ENCODE results near the gene UBE2F.
A peak's percentile ranks its signal among the peaks of the same experiment; 100 is the strongest.
"Not testable (repeated sequence)": the region's sequence is repeated elsewhere in the genome, so short reads cannot be mapped to it uniquely, and the experiment has no call there.

The UBE2F gene

DNA sequence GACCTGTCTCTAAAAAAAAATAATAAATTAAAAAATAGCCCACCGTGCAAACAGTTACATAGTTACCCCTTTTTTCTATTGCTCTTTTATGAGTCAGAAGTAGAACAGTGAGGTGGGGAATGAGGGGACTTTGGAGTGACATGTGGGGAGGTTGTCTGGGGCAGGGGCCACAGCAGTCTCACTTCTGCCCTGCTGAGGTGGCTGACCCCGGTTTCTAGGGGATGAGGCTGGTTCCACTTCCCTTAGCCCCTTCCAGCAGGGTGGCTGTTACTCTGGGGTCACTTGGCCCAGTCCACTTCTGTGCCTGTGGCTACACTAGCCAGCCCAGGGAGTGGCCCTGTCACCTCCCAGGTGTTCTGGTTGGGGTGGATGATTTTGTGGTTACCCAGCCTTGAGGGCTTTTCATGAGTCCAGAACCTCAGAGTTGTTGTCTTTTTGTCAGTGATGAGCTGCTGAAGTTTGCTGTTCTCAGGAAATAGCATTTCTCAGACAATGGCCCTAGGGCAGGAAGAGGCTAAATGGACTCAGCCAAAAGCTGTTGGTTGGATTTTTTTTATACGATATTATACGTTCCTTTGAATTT lies 66.0 kb downstream of the UBE2F start:
- Mint-ChIP-seq H3K27me3 (no peaks in the 10 kb centered on the region), H3K27ac (no peak overlapping the region), H3K36me3 (peaks cover 23% of the 10 kb centered on the region), H3K4me1 (no peaks in the 10 kb centered on the region), H3K9me3 (no peaks in the 10 kb centered on the region), H3K4me3 (no peak overlapping the region)

DNA sequence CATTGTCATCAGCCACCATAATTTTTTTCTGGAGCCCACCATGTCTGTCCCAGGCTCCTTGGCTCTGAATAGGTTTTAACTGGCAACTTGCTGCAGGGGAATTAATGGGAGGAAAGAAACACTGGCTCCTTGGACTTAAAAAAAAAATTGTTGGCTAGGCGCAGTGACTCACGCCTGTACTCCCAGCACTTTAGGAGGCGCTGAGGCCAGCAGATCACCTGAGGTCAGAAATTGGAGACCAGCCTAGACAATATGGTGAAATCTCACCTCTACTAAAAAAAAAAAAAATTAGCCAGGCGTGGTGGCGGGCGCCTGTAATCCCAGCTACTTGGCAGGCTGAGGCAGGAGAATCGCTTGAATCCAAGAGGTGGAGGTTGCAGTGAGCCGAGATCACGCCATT lies 67.2 kb downstream of the UBE2F start:
- H3K36me3 Mint-ChIP-seq: peaks cover 22% of the 10 kb centered on the region
- H3K4me3 Mint-ChIP-seq, H3K27ac Mint-ChIP-seq, H3K27me3 Mint-ChIP-seq, H3K9me3 Mint-ChIP-seq, H3K4me1 Mint-ChIP-seq: not testable (repeated sequence)

DNA sequence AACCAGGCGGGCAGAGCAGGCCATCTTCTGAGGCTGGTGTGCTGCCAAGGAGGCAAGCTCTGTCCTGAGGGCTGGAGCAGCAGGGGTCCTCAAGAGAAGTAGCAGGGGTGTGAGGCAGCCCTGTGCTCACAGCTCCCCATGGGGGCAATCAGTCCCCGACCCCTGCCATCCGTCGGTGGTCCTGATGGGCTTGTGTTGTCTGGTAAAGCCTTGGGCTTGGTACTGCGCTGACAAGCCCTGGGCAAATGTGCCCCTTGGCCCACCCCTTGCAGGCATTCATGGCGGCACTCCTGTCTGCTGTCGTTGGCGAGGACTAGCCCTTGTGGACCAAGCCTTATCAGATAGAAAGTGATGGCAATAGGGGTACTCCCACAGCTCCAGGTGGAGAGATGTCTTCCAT lies 71.4 kb downstream of the UBE2F start:
- H3K9me3 Mint-ChIP-seq: no peaks in the 10 kb centered on the region
- no peak overlapping the region for H3K27ac Mint-ChIP-seq
- peaks cover 19% of the 10 kb centered on the region for H3K36me3 Mint-ChIP-seq
- no peak overlapping the region for H3K4me3 Mint-ChIP-seq
- no peaks in the 10 kb centered on the region for H3K27me3 Mint-ChIP-seq
- H3K4me1 Mint-ChIP-seq: no peaks in the 10 kb centered on the region

DNA sequence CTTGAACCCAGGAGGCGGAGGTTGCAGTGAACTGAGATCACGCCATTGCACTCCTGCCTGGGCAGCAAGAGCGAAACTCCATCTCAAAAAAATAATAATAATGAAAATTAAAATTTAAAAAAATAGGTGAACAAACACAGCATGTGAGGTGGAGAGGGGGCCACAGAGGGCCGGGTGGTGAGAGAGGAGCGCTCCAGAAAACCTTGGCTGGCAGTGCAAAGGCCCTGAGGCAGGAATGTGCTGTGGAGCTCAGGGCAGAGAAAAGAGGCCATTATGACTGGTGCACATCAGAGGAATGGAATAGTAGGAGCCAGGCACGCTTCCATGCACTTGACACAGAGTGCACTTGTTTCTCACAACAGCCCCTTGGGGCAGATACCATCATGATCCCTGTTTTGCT lies 72.3 kb downstream of the UBE2F start:
- Mint-ChIP-seq H3K4me1 (no peaks in the 10 kb centered on the region), H3K36me3 (peaks cover 24% of the 10 kb centered on the region), H3K9me3 (no peaks in the 10 kb centered on the region), H3K4me3 (no peak overlapping the region), H3K27ac (no peak overlapping the region), H3K27me3 (no peaks in the 10 kb centered on the region)

DNA sequence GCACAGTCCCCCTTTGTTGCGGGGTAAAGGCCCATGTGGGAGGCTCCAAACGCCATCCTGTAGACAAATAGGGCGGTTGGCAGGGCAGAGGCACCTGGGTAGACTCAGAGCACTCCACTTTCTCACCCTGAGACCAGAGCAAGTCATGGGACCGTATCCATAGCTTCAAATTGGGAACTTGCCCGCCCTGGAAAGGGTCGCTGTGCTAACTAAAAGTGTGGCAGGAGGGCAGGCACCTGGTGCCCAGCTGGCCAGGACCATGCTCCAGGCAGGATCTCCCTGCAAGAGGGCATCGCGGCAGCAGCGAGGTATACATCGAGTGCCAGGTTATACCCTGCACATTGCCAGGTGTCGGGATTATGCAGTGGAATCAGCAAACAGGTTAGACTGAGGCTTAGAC lies 73.2 kb downstream of the UBE2F start:
- H3K27ac Mint-ChIP-seq: no peak overlapping the region
- no peaks in the 10 kb centered on the region for H3K27me3 Mint-ChIP-seq
- H3K9me3 Mint-ChIP-seq: no peaks in the 10 kb centered on the region
- H3K4me1 Mint-ChIP-seq: no peaks in the 10 kb centered on the region
- no peak overlapping the region for H3K4me3 Mint-ChIP-seq
- H3K36me3 Mint-ChIP-seq: peaks cover 26% of the 10 kb centered on the region

DNA sequence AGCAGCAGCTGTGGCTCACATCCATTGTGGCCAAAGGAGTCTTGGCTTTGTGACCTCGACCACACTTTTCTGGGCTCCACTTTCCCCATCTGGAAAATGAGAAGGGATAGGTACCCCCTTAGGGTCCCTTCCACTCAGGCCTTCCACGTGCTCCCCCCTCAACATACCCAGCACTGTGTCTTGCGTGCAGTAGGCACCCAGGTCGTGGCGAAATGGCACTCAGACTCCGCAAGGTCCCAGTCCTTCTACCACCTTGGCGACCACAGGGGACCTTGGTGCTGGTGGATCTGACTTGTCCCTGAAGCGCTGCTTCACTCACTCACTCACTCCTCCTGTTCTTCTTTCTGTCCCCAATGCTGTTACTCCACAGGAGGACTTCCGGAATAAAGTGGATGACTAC lies 74.1 kb downstream of the UBE2F start:
- H3K4me3 Mint-ChIP-seq: no peak overlapping the region

DNA sequence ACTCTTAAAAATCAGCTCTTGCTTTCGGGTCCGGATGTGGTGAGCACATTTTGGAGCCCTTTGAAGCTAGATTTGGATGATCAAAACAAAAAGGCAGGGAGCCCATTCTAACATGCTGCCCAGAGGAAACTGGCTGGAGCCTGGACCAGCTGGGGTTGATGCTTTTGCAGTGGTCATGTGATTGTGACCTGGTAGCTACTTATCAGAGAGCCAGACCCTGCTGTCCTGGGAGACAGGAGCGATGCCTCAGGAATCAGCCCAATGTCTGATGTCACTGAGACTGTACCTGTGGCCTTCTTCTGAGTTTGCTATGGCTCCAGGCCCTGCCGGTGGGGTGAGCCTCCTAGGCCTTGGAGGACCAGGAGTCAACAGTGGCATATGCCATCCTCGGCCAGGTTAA lies 75.3 kb downstream of the UBE2F start:
- H3K27me3 Mint-ChIP-seq: no peaks in the 10 kb centered on the region
- H3K36me3 Mint-ChIP-seq: peaks cover 33% of the 10 kb centered on the region
- H3K4me3 Mint-ChIP-seq: no peak overlapping the region
- H3K9me3 Mint-ChIP-seq: peaks cover 7% of the 10 kb centered on the region
- no peak overlapping the region for H3K27ac Mint-ChIP-seq
- no peaks in the 10 kb centered on the region for H3K4me1 Mint-ChIP-seq

More for the DNA sequence above, 74.1 kb downstream of the UBE2F start:
- Mint-ChIP-seq H3K36me3 (peaks cover 27% of the 10 kb centered on the region), H3K4me1 (no peaks in the 10 kb centered on the region), H3K27ac (peak overlapping the region; percentile 49), H3K27me3 (no peaks in the 10 kb centered on the region), H3K9me3 (no peaks in the 10 kb centered on the region)

DNA sequence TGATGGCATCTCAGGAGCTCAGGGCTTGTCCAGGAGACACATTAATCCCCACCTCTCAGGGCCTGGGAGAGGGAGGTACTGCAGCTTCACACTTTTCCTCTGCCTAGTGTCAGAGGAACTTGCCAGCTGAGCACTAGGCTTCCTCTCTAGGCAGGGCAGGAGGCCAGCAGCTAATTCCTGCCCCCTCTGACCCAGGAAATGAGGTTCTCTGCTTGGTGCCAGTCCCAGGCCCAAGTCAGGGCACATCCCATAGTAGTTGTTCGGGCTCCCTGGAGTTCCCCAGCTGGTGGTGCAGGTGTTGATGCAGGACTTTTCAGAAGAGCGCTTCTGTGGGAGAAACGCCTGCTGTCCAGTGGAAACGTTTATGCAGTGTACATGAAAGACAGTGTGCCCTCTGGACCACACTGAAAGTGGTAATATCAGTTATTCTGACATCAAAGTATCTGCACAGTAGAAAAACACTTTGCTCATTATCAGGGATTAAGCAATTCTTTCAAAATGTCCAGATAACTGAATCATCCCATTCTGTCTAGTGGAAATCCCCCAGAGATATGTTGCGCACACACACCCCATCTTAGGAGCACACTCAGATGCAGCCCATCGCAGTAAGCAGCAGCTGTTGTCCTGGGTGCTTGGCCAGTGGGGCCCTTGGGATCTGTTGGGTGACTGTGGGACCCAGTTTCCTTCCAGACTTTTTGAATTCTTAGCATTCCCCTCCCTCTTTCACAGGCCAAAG lies 76.2 kb downstream of the UBE2F start:
- Mint-ChIP-seq H3K9me3 (peaks cover 11% of the 10 kb centered on the region), H3K27me3 (no peaks in the 10 kb centered on the region), H3K4me3 (no peak overlapping the region), H3K4me1 (no peaks in the 10 kb centered on the region), H3K36me3 (peaks cover 39% of the 10 kb centered on the region), H3K27ac (no peak overlapping the region)

DNA sequence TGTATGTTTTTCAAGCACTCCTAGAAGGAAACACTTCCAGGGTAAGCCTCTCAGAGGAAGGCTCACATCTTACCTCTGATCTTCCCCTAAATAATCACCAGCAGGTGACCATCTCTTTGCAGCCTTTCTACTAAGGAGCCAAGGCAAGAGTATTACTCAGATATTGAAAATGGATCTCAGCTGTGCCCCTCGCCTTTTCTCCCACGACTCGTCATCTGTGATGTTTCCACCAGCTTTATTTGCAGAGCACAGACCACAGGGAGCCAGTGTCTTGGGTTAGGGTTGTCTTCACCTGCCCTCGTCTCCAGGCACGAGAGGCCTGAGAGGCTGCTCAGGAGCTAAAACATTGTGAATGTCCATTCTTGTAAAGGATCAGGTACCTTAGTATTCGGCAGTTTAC lies 77.0 kb downstream of the UBE2F start:
- Mint-ChIP-seq H3K27me3 (no peaks in the 10 kb centered on the region), H3K27ac (peak overlapping the region; percentile 35), H3K4me1 (no peaks in the 10 kb centered on the region), H3K36me3 (peaks cover 38% of the 10 kb centered on the region), H3K4me3 (no peak overlapping the region), H3K9me3 (peaks cover 11% of the 10 kb centered on the region)

DNA sequence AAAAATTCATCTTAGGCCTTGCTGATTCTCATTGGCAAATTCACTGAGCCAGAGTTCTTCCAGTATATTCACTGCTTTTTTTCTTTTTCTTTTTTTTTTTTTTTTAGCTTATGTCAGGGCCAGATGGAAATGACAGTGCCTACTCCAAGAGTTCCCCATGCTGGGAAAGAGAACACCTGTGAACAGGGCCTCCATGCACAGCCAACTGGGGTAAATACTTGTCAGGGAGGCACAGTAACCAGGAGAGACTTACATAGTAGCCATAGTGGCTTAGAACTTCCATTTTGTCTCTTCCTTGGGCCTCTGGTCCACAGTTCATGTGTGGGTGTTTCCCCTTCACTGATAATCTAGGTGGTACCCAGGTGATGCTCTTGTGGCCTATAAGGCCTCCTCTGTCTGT lies 78.8 kb downstream of the UBE2F start:
- no peaks in the 10 kb centered on the region for H3K27me3 Mint-ChIP-seq
- peaks cover 38% of the 10 kb centered on the region for H3K36me3 Mint-ChIP-seq
- H3K27ac Mint-ChIP-seq: no peak overlapping the region
- no peaks in the 10 kb centered on the region for H3K4me1 Mint-ChIP-seq
- H3K9me3 Mint-ChIP-seq: peaks cover 11% of the 10 kb centered on the region
- no peak overlapping the region for H3K4me3 Mint-ChIP-seq

DNA sequence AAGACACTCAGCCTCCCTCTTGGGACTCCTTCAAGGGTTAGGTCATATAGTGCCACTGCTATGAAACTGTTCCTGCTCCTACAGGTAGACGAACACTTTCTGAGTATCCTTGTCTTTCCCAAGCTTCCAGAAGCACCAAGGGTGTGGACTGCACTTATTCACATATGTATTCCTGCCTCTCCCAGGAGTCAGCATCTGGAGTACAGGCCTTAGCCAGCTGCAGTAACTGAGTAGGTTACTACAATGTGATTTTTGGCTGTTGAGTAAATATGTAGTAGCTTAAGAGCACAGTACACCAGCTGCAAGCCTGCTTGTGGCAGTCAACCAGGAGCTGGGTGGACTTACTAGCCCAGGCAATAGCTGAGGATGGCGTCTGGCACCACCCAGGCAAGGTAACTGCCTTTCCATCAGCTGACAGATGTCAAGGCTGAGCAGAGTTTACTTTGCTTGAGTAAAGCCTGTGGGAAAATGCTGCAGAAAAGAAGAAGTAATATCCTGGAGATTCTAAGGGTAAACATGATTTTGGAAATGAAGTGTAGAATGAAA lies 80.0 kb downstream of the UBE2F start:
- no peak overlapping the region for H3K4me3 Mint-ChIP-seq
- H3K27me3 Mint-ChIP-seq: no peaks in the 10 kb centered on the region
- no peaks in the 10 kb centered on the region for H3K4me1 Mint-ChIP-seq
- peaks cover 29% of the 10 kb centered on the region for H3K36me3 Mint-ChIP-seq
- peak overlapping the region; percentile 4 for H3K27ac Mint-ChIP-seq
- peaks cover 11% of the 10 kb centered on the region for H3K9me3 Mint-ChIP-seq

DNA sequence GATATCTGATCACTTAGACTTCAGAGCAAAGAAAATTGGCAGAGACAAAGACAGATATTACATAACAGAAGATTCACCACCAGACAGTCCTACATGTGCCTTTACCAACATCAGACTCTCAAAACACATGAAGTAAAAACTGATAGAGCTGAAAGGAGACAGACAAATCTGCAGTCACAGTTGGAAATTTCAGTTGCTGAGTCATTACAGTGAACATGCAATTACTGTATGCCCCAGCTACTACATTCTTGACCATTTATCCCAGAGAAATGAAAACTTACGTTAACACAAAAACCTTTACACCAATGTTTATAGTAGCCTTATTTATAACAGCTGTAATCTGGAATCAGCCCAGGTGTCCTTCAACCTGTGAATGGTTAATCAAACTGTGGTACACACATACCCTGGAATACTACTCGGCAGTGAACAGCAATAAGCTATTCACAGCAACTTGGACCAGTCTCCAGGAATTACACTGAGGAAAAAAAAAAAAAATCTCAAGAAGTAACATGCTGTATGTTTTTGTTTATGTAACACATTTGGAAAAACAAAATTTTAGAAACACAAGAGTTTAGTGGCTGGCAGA lies 86.5 kb downstream of the UBE2F start:
- Mint-ChIP-seq H3K27me3 (peaks cover 11% of the 10 kb centered on the region), H3K36me3 (no peaks in the 10 kb centered on the region), H3K9me3 (no peaks in the 10 kb centered on the region), H3K4me1 (peaks cover 6% of the 10 kb centered on the region), H3K4me3 (no peak overlapping the region), H3K27ac (no peak overlapping the region)

DNA sequence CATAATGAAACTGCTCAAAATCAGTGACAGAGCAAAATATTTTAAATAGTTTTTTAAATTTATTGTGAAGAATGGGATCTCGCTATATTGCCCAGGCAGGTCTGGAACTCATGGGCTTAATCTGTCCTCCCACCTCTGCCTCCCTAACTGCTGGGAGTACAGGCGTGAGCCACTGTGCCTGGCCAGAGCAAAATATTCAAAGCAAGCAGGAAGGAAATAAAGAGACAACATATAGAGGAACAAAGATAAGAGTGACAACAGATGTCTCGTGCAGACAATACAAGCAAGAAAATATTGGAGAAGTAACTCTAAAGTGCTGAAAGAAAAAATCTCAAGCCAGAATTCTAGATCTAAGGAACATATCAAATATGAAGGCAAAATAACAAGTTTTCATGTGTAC lies 89.0 kb downstream of the UBE2F start:
- Mint-ChIP-seq H3K27me3 (peaks cover 11% of the 10 kb centered on the region), H3K36me3 (peaks cover 2% of the 10 kb centered on the region), H3K27ac (no peak overlapping the region), H3K4me3 (no peak overlapping the region), H3K4me1 (peaks cover 17% of the 10 kb centered on the region), H3K9me3 (no peaks in the 10 kb centered on the region)

DNA sequence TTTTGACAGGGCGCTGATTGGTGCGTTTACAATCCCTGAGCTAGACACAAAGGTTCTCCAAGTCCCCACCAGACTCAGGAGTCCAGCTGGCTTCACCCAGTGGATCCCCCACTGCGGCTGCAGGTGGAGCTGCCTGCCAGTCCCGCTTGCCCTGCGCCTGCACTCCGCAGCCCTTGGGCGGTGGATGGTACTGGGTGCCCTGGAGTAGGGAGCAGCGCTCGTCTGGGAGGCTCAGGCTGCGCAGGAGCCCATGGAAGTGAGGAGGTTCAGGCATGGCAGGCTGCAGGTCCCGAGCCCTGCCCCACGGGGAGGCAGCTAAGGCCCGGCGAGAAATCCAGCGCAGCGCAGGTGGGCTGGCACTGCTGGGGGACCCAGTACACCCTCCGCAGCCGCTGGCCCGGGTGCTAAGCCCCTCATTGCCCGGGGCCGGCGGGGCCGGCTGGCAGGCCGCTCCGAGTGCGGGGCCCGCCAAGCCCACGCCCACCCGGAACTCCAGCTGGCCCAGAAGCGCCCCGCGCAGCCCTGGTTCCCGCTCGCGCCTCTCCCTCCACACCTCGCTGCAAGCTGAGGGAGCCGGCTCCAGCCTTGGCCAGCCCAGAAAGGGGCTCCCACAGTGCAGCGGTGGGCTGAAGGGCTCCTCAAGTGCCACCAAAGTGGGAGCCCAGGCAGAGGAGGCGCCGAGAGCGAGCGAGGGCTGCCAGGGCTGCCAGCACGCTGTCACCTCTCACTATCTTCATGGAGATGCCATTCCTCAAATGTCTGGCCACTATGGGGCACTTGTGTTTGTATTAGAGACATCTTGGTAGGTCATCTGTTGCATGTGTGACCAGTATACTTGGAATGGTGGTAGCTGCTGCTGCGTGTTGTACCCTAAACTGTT lies 91.1 kb downstream of the UBE2F start:
- H3K27me3 Mint-ChIP-seq: peaks cover 11% of the 10 kb centered on the region
- H3K9me3 Mint-ChIP-seq, H3K27ac Mint-ChIP-seq, H3K36me3 Mint-ChIP-seq: not testable (repeated sequence)
- peak overlapping the region; percentile 0 for H3K4me3 Mint-ChIP-seq
- peaks cover 32% of the 10 kb centered on the region for H3K4me1 Mint-ChIP-seq

DNA sequence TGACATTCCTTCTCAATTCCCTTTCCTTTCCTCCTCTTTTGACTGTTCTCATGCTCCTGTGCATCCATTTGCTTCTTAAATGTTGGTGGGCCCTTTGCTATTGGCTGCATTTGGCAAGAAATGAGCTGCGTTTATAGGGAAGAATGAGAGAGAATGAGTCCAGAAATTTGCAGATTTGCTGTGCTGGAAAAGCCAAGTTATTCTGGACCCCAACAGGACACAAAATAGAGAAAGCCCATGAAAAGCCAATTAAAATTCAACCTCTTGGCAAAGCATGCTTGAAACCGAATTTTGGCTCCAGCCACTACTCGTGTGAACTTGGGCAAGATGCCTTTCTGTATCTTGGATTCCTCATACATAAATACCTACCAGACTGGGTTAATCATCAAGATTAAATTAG lies 92.7 kb downstream of the UBE2F start:
- H3K4me3 Mint-ChIP-seq: peak overlapping the region; percentile 94
- peaks cover 45% of the 10 kb centered on the region for H3K4me1 Mint-ChIP-seq
- H3K27ac Mint-ChIP-seq: no peak overlapping the region
- peaks cover 6% of the 10 kb centered on the region for H3K27me3 Mint-ChIP-seq
- H3K36me3 Mint-ChIP-seq: peaks cover 5% of the 10 kb centered on the region
- H3K9me3 Mint-ChIP-seq: no peaks in the 10 kb centered on the region

All from activated naive CD4-positive, alpha-beta T cell treated with anti-CD3 and anti-CD28 coated beads, Interleukin-2, amount 50 U/mL, for 24 hours (primary cell).